Glomerular endothelial cell (primary cell): ENCODE data around the gene ANKRD2. TPM values are rescaled to one million over a fixed set of nuclear protein-coding genes. Genes with fewer than 3 reads are reported as not detected.
"Not testable (repeated sequence)": the region's sequence is repeated elsewhere in the genome, so short reads cannot be mapped to it uniquely, and the experiment has no call there.

ENCODE experiments used
- DNase-seq: peaks from one replicate; pipeline ENCODE4 v3.0.0-alpha.2; 2011; ENCODE audit warnings: low read depth, low spot score; ENCODE audit errors: extremely low read depth
- total RNA-seq: library from RNA; depleted of rRNA; stranded (reverse); fragments of >200 nt; gene quantifications from 2 replicates; pipeline ENCODE4 v1.2.3, GENCODE V29; 2015

Gene ANKRD2
- total RNA-seq, 1 donor from 2014 or later: not detected

GRCh38 chr10:97543025-97543546 lies 29.5 kb upstream of the ANKRD2 start:
- DNase-seq: peak; percentile 85

- no peak for DNase-seq
These were observed 25.9 kb upstream of the ANKRD2 start for GRCh38 chr10:97546456-97547270.

GRCh38 chr10:97547271-97547600 lies 25.3 kb upstream of the ANKRD2 start:
- no peak for DNase-seq

GRCh38 chr10:97547962-97548361 lies 24.6 kb upstream of the ANKRD2 start:
- DNase-seq: no peak

- DNase-seq: no peak
These were observed 23.6 kb upstream of the ANKRD2 start for GRCh38 chr10:97548828-97549455.

- DNase-seq: no peak
These were observed 22.8 kb upstream of the ANKRD2 start for GRCh38 chr10:97549587-97550322.

- DNase-seq: no peak
These were observed 22.0 kb upstream of the ANKRD2 start for GRCh38 chr10:97550336-97551149.

GRCh38 chr10:97551271-97551670 lies 21.3 kb upstream of the ANKRD2 start:
- no peak for DNase-seq

- no peak for DNase-seq
These were observed 19.0 kb upstream of the ANKRD2 start for GRCh38 chr10:97553575-97554031.

- not testable (repeated sequence) for DNase-seq
These were observed 18.2 kb upstream of the ANKRD2 start for GRCh38 chr10:97554336-97554735.

GRCh38 chr10:97555541-97555940 lies 17.0 kb upstream of the ANKRD2 start:
- DNase-seq: not testable (repeated sequence)

- DNase-seq: not testable (repeated sequence)
These were observed 11.7 kb upstream of the ANKRD2 start for GRCh38 chr10:97560731-97561381.

GRCh38 chr10:97561386-97562077 lies 11.0 kb upstream of the ANKRD2 start:
- not testable (repeated sequence) for DNase-seq

GRCh38 chr10:97562329-97562728 lies 10.2 kb upstream of the ANKRD2 start:
- not testable (repeated sequence) for DNase-seq

GRCh38 chr10:97563337-97563736 lies 9.2 kb upstream of the ANKRD2 start:
- no peak for DNase-seq

GRCh38 chr10:97564776-97565175 lies 7.8 kb upstream of the ANKRD2 start:
- DNase-seq: no peak

- no peak for DNase-seq
These were observed 6.1 kb upstream of the ANKRD2 start for GRCh38 chr10:97566336-97566996.

GRCh38 chr10:97567891-97568290 lies 4.7 kb upstream of the ANKRD2 start:
- DNase-seq: no peak
